Measurements from ENCODE around the gene IL11RA.

Gene IL11RA

DNA sequence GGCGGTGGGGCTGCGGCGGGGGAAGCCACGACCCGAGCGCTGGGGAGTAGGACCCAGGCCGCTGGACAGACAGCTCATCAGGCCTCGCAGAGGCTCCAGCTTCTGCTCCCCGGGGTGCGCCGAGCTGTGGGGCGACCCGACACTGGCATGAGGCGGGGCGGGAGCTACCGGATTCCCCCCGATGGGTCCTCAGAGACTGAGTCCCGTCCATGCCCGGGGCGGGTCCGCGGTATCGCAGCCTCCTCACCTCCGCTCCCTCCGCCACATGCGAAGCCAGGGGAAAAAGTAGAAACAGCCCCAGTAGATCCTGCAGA lies 13.0 kb downstream of the IL11RA start:
- H3K27ac ChIP-seq, result peak overlapping the region; percentile 86
- no peak for TF ChIP-seq ZFX (IDR thresholded peaks at IDR 0.05; ENCODE audit: borderline replicate concordance)
- TF ChIP-seq, protein P1, sequence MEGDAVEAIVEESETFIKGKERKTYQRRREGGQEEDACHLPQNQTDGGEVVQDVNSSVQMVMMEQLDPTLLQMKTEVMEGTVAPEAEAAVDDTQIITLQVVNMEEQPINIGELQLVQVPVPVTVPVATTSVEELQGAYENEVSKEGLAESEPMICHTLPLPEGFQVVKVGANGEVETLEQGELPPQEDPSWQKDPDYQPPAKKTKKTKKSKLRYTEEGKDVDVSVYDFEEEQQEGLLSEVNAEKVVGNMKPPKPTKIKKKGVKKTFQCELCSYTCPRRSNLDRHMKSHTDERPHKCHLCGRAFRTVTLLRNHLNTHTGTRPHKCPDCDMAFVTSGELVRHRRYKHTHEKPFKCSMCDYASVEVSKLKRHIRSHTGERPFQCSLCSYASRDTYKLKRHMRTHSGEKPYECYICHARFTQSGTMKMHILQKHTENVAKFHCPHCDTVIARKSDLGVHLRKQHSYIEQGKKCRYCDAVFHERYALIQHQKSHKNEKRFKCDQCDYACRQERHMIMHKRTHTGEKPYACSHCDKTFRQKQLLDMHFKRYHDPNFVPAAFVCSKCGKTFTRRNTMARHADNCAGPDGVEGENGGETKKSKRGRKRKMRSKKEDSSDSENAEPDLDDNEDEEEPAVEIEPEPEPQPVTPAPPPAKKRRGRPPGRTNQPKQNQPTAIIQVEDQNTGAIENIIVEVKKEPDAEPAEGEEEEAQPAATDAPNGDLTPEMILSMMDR (IDR thresholded peaks at IDR 0.05), result no peak

DNA sequence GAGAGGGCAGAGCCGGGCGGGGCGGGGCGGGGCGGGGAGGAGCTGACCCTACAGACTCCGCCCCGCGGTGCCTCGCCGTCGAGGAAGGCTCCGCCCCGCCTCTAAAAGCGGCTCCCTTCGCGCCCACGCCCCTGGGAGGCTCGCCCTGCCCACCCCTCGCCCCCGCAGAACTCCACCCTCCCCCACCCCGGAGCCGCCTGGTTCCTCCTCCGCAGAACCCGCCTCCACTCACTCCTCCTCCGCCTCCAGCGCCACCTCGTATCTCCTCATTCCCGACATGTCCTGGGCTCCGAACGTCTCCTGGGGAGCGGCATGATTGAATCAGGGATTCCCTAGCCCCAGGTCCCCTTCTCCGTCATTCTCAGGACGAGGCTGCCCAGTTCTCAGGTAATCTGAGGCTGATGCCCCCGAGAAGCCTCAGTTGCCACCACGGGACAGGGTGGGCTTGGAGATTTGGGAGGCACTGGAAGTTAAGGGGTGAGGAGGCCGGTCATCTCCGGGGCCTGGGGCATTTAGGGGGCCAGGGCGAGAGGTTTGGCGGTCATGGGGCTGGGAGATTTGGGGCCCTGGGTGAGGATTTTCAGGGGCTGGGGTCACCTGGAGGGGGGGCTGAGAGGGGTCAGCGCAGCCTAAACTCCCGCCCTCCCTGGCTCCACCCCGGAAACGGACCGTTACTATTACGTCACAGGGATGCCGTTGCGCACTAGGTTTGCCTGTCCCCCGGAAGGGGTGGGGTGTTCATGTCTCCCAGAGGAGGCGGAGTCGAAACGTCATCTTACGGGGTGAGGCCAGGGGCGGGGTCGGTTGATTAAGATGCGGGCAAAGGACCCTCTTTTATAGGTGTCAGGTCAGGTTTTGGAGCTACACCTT lies 13.6 kb downstream of the IL11RA start:
- peak overlapping the region; percentile 86 for H3K27ac ChIP-seq
- TF ChIP-seq, protein P1 (IDR thresholded peaks at IDR 0.05), result no peak
- no peak for TF ChIP-seq ZFX (IDR thresholded peaks at IDR 0.05; ENCODE audit: borderline replicate concordance)

DNA sequence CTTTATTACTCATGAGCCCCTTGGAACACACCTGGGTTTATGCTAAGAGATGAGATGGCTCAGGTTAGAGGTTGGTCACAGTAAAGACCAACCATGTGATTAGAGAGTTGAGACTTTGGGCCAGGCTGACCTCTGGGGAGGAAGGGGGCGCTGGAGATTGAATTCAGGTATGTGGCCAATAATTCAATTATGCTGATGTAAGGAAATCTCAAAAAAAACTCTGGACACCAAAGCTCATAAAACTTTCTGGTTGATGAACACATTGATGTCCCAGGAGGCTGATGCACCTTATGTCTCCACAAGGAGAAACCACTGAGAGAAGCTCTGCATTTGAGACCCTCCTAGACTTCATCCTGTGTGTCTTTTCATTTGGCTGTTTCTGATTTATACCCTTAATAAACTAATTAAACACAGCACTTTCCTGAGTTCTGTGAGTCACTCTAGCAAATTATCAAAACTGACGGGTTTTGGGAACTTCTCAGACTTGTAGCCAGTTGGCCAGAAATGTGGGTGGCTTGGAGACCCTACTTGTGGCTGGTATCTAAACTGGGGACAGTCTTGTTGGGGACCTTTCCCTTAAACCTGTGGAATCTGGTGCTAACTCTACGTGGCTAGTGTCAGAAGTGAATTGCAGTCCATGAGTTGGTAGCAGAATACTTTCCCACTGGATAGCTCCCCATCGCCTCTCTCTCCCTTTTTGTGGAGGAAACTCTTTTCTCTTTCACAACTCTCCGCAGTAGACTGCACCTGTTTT lies 18.0 kb downstream of the IL11RA start:
- H3K27ac ChIP-seq, result no peak overlapping the region
- no peak for TF ChIP-seq ZFX (IDR thresholded peaks at IDR 0.05; ENCODE audit: borderline replicate concordance)
- TF ChIP-seq, protein P1 (IDR thresholded peaks at IDR 0.05), result no peak

DNA sequence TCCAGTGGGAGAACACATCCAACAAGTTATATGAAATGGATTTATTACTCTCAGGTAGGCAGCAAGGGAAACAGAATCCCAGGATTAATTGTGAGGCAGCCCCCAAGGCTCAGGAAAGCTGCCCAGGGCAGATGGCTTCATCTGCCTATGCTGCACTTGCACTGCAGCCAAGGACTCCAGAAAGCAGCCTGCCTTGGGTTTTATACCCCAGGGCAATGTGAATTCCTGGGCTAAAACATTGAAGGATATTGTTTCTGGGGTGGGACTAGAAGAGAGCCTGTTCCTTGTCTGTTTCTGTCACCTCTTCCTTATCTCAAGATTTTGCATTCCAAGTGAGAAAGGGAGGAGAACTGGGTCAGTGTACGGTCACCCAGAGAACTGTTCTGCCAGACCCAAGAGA lies 19.3 kb downstream of the IL11RA start:
- TF ChIP-seq, protein P1 (IDR thresholded peaks at IDR 0.05), result no peak
- TF ChIP-seq ZFX (IDR thresholded peaks at IDR 0.05; ENCODE audit: borderline replicate concordance), result no peak
- H3K27ac ChIP-seq, result no peak overlapping the region

DNA sequence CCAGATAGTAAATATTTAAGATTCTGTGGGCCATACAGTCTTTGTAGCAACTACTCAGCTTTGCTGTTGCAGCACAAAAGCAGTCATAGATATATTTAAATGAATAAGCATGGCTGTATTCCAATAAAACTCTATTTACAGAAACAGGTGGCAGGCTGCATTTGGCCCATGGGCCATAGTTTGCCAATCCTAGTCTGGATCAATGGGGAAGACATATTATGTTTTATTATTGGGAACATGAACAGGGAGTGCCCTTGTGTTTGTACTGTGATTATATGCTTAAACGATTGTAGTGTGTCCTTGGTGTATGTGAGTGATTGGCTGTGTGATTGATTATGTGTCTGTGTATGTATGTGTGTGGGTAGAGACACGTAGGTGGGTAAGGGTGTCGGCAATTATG lies 22.5 kb downstream of the IL11RA start:
- no peak for TF ChIP-seq ZFX (IDR thresholded peaks at IDR 0.05; ENCODE audit: borderline replicate concordance)

DNA sequence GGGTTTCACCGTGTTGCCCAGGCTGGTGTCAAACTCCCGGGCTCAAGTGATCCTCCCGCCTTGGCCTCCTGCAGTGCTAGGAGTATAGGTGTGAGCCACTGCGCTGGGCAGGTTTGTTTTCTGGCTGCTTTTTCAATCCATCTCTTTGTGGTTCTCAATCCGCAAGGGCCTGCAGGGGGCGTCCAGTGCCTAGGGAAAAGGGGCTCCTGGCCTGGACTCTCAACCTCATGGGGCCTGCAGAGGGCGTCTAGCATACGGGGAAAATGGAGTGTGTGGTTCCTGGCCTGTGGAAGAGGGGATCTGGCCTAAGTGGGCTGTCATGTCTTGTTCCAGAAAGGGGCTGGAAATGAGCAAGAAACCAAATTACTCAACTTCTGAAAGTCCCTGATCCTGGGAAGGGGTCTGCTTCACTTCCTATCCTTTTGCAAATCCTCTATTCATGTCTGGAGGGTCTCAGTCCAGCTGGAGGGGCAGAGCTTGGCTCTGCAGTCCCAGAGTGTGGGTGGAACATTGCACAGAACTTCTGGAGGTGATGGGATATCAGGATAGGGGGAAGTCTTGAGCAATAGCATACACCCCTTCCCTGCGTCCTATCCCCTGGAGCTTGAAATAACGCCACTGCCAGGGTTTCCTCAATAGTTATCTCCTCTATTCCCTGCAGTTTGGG lies 23.2 kb downstream of the IL11RA start:
- TF ChIP-seq ZFX (IDR thresholded peaks at IDR 0.05; ENCODE audit: borderline replicate concordance), result no peak
- TF ChIP-seq, protein P1 (IDR thresholded peaks at IDR 0.05), result peak; percentile 72
- no peak overlapping the region for H3K27ac ChIP-seq

More for the DNA sequence above, 22.5 kb downstream of the IL11RA start:
- H3K27ac ChIP-seq, result no peak overlapping the region

DNA sequence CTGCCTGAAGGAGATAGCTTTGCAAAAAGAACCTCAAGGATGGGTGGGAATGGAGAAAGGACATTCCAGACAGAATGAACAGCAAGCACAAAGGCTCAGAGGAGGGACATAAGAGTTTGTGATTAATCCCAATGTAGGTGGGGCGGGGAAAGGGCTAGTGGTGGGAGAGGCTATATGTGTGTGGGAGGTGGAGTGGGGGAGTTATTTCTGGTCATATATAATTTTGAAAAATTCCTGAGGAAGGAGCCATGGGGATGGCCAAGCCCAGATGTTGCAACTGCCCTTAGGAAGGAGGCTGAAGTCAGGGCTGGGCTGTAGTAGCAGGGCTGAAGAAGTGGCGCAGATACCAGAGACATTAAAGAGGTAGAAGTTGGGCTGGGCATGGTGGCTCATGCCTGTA lies 23.9 kb downstream of the IL11RA start:
- TF ChIP-seq ZFX (IDR thresholded peaks at IDR 0.05; ENCODE audit: borderline replicate concordance), result no peak
- TF ChIP-seq, protein P1 (IDR thresholded peaks at IDR 0.05), result no peak
- H3K27ac ChIP-seq, result no peak overlapping the region
